T-cell (primary cell): Measurements from ENCODE around the gene KCNMA1. TPM values are rescaled to one million over a fixed set of nuclear protein-coding genes. Genes with fewer than 3 reads are reported as not detected.

ENCODE experiments used
- ATAC-seq, 4 experiments: fragments of 200-7000 bp in 3 of 4; fragments of 150-1000 bp in 1 of 4; cut with Tn5 transposase; replicated peaks in 1 of 4; 1 replicate in 3 of 4; 2 replicates in 1 of 4; pipeline ENCODE4 v1.10.0; 2021; ENCODE audit warnings: moderate library complexity in 3 of 4, mild to moderate bottlenecking in 2 of 4, moderate number of reproducible peaks in 1 of 4
- CTCF ChIA-PET, 2 donors: fragments of 300-600 bp; sonication (Branson Sonifier 250); formaldehyde crosslinking; loops; one replicate each; lab custom pipeline; 2022; ENCODE audit warnings: antibody characterized with exemption in 2 of 2; lab: Charles Lee
- POLR2A ChIA-PET, 2 donors: fragments of 300-600 bp; sonication (Branson Sonifier 250); formaldehyde crosslinking; loops; one replicate each; lab custom pipeline; 2022; ENCODE audit warnings: antibody characterized with exemption in 2 of 2; lab: Charles Lee
- DNase-seq, 35 experiments: peaks; one replicate each; pipeline versions ENCODE4 v3.0.0 to v3.0.0-alpha.2; 2013 to 2023
- H3K27ac ChIP-seq: one replicate; pipeline ENCODE4 v1.5.1; 2013; ENCODE audit warnings: low read length
- H3K27me3 ChIP-seq, 2 experiments: replicated peaks in 1 of 2; 1 replicate in 1 of 2; 2 replicates in 1 of 2; pipeline versions ENCODE4 v1.6.1 to v1.7.0; 2013; ENCODE audit warnings: low read length in 1 of 2, mixed read lengths in 1 of 2; ENCODE audit not compliant: control insufficient read depth in 2 of 2, insufficient read depth in 2 of 2; ENCODE audit errors: extremely low read depth in 1 of 2
- H3K36me3 ChIP-seq, 2 donors: 1 replicate in 1 of 2; 2 replicates in 1 of 2; pipeline versions ENCODE4 v1.6.1 to v1.7.0; 2013; ENCODE audit warnings: low read length in 1 of 2; ENCODE audit not compliant: control insufficient read depth in 2 of 2, insufficient read depth in 1 of 2; ENCODE audit errors: extremely low read depth in 1 of 2
- H3K4me1 ChIP-seq, 2 experiments: 1 replicate in 1 of 2; 2 replicates in 1 of 2; pipeline versions ENCODE4 v1.6.1 to v1.7.0; 2013; ENCODE audit warnings: low read length in 2 of 2, mixed read lengths in 1 of 2; ENCODE audit not compliant: insufficient read depth in 2 of 2, control insufficient read depth in 1 of 2; ENCODE audit errors: extremely low read depth in 1 of 2
- H3K4me3 ChIP-seq, 2 donors: 1 replicate in 1 of 2; 2 replicates in 1 of 2; pipeline versions ENCODE4 v1.5.1 to v1.7.0; 2013; ENCODE audit warnings: mild to moderate bottlenecking in 2 of 2, low read length in 1 of 2, moderate library complexity in 1 of 2; ENCODE audit not compliant: control insufficient read depth in 1 of 2; ENCODE audit errors: extremely low read depth in 1 of 2
- H3K9me3 ChIP-seq: 2 replicates; pipeline ENCODE4 v1.7.0; 2013
- H3K27ac Mint-ChIP-seq, 2 donors: one replicate each; pipeline ENCODE4 v1.8.0; 2020 to 2021; ENCODE audit warnings: mild to moderate bottlenecking in 2 of 2, mixed read lengths in 2 of 2
- H3K27me3 Mint-ChIP-seq, 2 donors: one replicate each; pipeline ENCODE4 v1.8.0; 2021 to 2022; ENCODE audit warnings: mixed read lengths in 2 of 2
- H3K36me3 Mint-ChIP-seq: one replicate; pipeline ENCODE4 v1.8.0; 2021; ENCODE audit warnings: mixed read lengths
- H3K4me1 Mint-ChIP-seq, 3 donors: one replicate each; pipeline ENCODE4 v1.8.0; 2020 to 2022; ENCODE audit warnings: mixed read lengths in 3 of 3, mild to moderate bottlenecking in 1 of 3
- H3K4me3 Mint-ChIP-seq, 3 donors: one replicate each; pipeline ENCODE4 v1.8.0; 2020 to 2022; ENCODE audit warnings: mild to moderate bottlenecking in 3 of 3, mixed read lengths in 3 of 3, moderate library complexity in 3 of 3
- H3K9me3 Mint-ChIP-seq, 3 donors: one replicate each; pipeline ENCODE4 v1.8.0; 2020 to 2022; ENCODE audit warnings: mixed read lengths in 3 of 3
- WGBS: methylation state at CpG from one replicate; pipeline ENCODE4 v1.1.5; 2013; ENCODE audit warnings: missing lambda C conversion rate; ENCODE audit not compliant: insufficient coverage; 5-methylcytosine and 5-hydroxymethylcytosine counted together
- total RNA-seq, 35 experiments: library from RNA in 6 of 35; stranded (reverse) in 6 of 35; fragments of 120-200 nt in 1 of 35; gene quantifications; one replicate each; pipeline versions ENCODE4 v1.2.1 to v1.2.4 and lab custom pipeline; 2013 to 2026

KCNMA1 gene
- total RNA-seq, 5 donors from 2014 or later (not counting 1 experiment from before 2014, with no cell fraction given): 0.14 to 1.6 (median 0.60) TPM

GRCh38 chr10:77458986-77459590, 178.5 kb downstream of the KCNMA1 start:
- peaks cover 2 to 20% of the 10 kb centered on the region in 2 experiments for H3K27me3 ChIP-seq
- Mint-ChIP-seq H3K36me3 (no peaks in the 10 kb centered on the region), H3K27ac (no peak overlapping the region), H3K4me1 (no peaks in the 10 kb centered on the region), H3K9me3 (no peaks in the 10 kb centered on the region), H3K27me3 (peaks cover 2 to 12% of the 10 kb centered on the region in 2 donors), H3K4me3 (no peak overlapping the region)
- DNase-seq (no peak), ATAC-seq (no peak)
- no peaks in the 10 kb centered on the region for H3K36me3 ChIP-seq
- POLR2A ChIA-PET: no interaction called here
- H3K27ac ChIP-seq: no peak overlapping the region
- WGBS: 65% methylated on average over 3 of the region's 3 CpGs
- no peaks in the 10 kb centered on the region for H3K9me3 ChIP-seq
- CTCF ChIA-PET: no interaction called here
- no peaks in the 10 kb centered on the region for H3K4me1 ChIP-seq
- H3K4me3 ChIP-seq: no peak overlapping the region

GRCh38 chr10:77457721-77458120, 179.9 kb downstream of the KCNMA1 start:
- Mint-ChIP-seq H3K27ac (no peak overlapping the region), H3K36me3 (no peaks in the 10 kb centered on the region), H3K4me3 (no peak overlapping the region), H3K9me3 (no peaks in the 10 kb centered on the region), H3K27me3 (peaks cover 2 to 12% of the 10 kb centered on the region in 2 donors), H3K4me1 (no peaks in the 10 kb centered on the region)
- H3K27me3 ChIP-seq: peaks cover 0 to 20% of the 10 kb centered on the region in 2 experiments
- H3K4me3 ChIP-seq: no peak overlapping the region
- POLR2A ChIA-PET: no interaction called here
- no peak overlapping the region for H3K27ac ChIP-seq
- H3K4me1 ChIP-seq: no peaks in the 10 kb centered on the region
- DNase-seq: no peak
- H3K36me3 ChIP-seq: no peaks in the 10 kb centered on the region
- CTCF ChIA-PET: no interaction called here
- ATAC-seq: no peak
- H3K9me3 ChIP-seq: no peaks in the 10 kb centered on the region
- WGBS: 86% methylated on average over 6 of the region's 7 CpGs

GRCh38 chr10:77457266-77457665, 180.3 kb downstream of the KCNMA1 start:
- peaks cover 2 to 12% of the 10 kb centered on the region in 2 donors for H3K27me3 Mint-ChIP-seq
- H3K4me3 Mint-ChIP-seq: no peak overlapping the region
- H3K9me3 Mint-ChIP-seq: no peaks in the 10 kb centered on the region
- no peak overlapping the region for H3K4me3 ChIP-seq
- H3K27ac Mint-ChIP-seq: no peak overlapping the region
- ATAC-seq (no peak), DNase-seq (no peak)
- CTCF ChIA-PET: no interaction called here
- no peaks in the 10 kb centered on the region for H3K36me3 ChIP-seq
- H3K4me1 ChIP-seq: no peaks in the 10 kb centered on the region
- H3K36me3 Mint-ChIP-seq: no peaks in the 10 kb centered on the region
- H3K27me3 ChIP-seq: peaks cover 0 to 20% of the 10 kb centered on the region in 2 experiments
- POLR2A ChIA-PET: no interaction called here
- H3K9me3 ChIP-seq: no peaks in the 10 kb centered on the region
- no peak overlapping the region for H3K27ac ChIP-seq
- WGBS: 87% methylated on average over 1 of the region's 1 CpG
- no peaks in the 10 kb centered on the region for H3K4me1 Mint-ChIP-seq

DNA sequence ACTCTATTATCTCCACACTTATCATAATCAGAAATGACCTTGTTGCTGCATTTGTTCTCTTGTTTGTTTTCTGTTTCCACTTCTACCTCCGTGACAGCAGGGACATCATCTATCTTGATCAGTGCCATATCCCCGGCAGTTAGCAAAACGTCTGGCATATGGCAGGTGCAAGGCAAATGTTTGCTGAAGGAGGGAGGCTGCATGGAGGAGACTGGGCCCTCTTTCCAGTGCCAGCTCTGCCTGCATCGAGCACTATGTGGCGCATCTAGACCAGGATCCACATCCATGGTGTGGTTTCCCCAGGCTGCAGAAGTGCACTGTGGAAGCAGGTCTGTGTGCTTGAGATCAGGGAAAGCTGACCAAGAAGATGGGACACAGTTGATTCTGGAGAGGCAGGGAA, 181.2 kb downstream of the KCNMA1 start:
- no peak overlapping the region for H3K27ac ChIP-seq
- DNase-seq (no peak), ATAC-seq (no peak)
- no peaks in the 10 kb centered on the region for H3K36me3 ChIP-seq
- peaks cover 2 to 12% of the 10 kb centered on the region in 2 donors for H3K27me3 Mint-ChIP-seq
- no peaks in the 10 kb centered on the region for H3K36me3 Mint-ChIP-seq
- H3K27me3 ChIP-seq: peaks cover 0 to 18% of the 10 kb centered on the region in 2 experiments
- CTCF ChIA-PET: no interaction called here
- no peak overlapping the region for H3K27ac Mint-ChIP-seq
- H3K4me1 Mint-ChIP-seq: no peaks in the 10 kb centered on the region
- no peaks in the 10 kb centered on the region for H3K9me3 Mint-ChIP-seq
- no peaks in the 10 kb centered on the region for H3K4me1 ChIP-seq
- H3K4me3 ChIP-seq: no peak overlapping the region
- no peak overlapping the region for H3K4me3 Mint-ChIP-seq
- 80% methylated on average over 5 of the region's 5 CpGs for WGBS
- POLR2A ChIA-PET: no interaction called here
- H3K9me3 ChIP-seq: no peaks in the 10 kb centered on the region

GRCh38 chr10:77455561-77455960, 182.0 kb downstream of the KCNMA1 start:
- no peaks in the 10 kb centered on the region for H3K36me3 ChIP-seq
- CTCF ChIA-PET: interaction anchor here in 1 of 2 donors (0.6 kb wide), 1 partner anchor 50 kb away, joined by 4 read pairs; no protein-coding TSS in a partner anchor
- H3K4me1 ChIP-seq: no peaks in the 10 kb centered on the region
- Mint-ChIP-seq H3K9me3 (no peaks in the 10 kb centered on the region), H3K4me1 (no peaks in the 10 kb centered on the region), H3K27ac (no peak overlapping the region), H3K4me3 (no peak overlapping the region), H3K36me3 (no peaks in the 10 kb centered on the region), H3K27me3 (peaks cover 2 to 15% of the 10 kb centered on the region in 2 donors)
- POLR2A ChIA-PET: no interaction called here
- no peak overlapping the region for H3K27ac ChIP-seq
- no peaks in the 10 kb centered on the region for H3K9me3 ChIP-seq
- no peak overlapping the region for H3K4me3 ChIP-seq
- DNase-seq (no peak), ATAC-seq (no peak)
- H3K27me3 ChIP-seq: peaks cover 0 to 18% of the 10 kb centered on the region in 2 experiments
- 100% methylated on average over 1 of the region's 2 CpGs for WGBS

DNA sequence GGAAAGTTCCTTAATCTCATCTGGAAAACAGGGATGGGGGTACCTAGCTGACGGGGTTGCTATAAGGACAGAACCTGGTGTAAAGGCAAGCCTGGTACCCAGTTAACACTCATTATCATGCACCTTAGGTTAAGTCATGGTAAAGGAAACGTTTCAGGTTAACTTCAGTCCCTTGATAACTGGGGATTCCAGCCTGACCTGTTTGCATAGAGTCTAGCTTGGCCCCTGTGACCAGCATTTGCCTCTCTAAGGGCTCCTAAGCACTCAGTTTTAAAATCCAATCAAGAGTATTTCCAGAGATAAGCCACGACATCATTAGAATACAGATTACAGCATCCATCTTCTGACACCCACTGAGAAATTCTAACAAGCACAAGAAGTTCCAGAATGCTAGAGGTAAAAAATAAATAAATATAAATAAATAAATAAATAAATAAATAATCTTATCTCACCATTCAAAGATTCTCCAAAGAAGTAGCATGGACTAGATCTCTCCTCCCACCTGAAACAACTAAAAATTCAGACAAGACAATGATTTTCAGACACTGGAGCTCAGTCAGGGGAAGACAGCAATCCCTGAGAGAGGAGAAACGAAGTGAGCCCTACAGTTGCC, 184.6 kb downstream of the KCNMA1 start:
- no peak for ATAC-seq
- CTCF ChIA-PET: no interaction called here
- H3K4me1 Mint-ChIP-seq: no peaks in the 10 kb centered on the region
- no peaks in the 10 kb centered on the region for H3K9me3 ChIP-seq
- DNase-seq: no peak
- no peak overlapping the region for H3K4me3 Mint-ChIP-seq
- POLR2A ChIA-PET: no interaction called here
- H3K36me3 Mint-ChIP-seq: no peaks in the 10 kb centered on the region
- H3K9me3 Mint-ChIP-seq: no peaks in the 10 kb centered on the region
- H3K27me3 Mint-ChIP-seq: peaks cover 0 to 12% of the 10 kb centered on the region in 2 donors
- no peak overlapping the region for H3K4me3 ChIP-seq
- H3K27me3 ChIP-seq: peaks cover 0 to 11% of the 10 kb centered on the region in 2 experiments
- no peaks in the 10 kb centered on the region for H3K36me3 ChIP-seq
- H3K27ac Mint-ChIP-seq: no peak overlapping the region
- H3K27ac ChIP-seq: no peak overlapping the region
- 25% methylated on average over 2 of the region's 4 CpGs for WGBS
- H3K4me1 ChIP-seq: no peaks in the 10 kb centered on the region
